HepG2 (cell line): ENCODE measurements around the gene CASZ1.

Experiments
- CEBPB ChIP-seq: IDR thresholded peaks from 2 replicates; pipeline ENCODE4 v1.6.1; 2011; ENCODE audit warnings: low read depth, low read length, improper control_type of control experiment, borderline replicate concordance
- DNMT3B ChIP-seq: conservative IDR thresholded peaks from 2 replicates; pipeline ENCODE4 v1.6.1; 2016; ENCODE audit warnings: missing biosample characterization, control low read depth
- ZNF780A ChIP-seq: sonication (generic); formaldehyde crosslinking; IDR thresholded peaks from 2 replicates; pipeline ENCODE4 v1.8.0; 2022; ENCODE audit warnings: mild to moderate bottlenecking, missing genetic modification reagents, moderate library complexity

DNA sequence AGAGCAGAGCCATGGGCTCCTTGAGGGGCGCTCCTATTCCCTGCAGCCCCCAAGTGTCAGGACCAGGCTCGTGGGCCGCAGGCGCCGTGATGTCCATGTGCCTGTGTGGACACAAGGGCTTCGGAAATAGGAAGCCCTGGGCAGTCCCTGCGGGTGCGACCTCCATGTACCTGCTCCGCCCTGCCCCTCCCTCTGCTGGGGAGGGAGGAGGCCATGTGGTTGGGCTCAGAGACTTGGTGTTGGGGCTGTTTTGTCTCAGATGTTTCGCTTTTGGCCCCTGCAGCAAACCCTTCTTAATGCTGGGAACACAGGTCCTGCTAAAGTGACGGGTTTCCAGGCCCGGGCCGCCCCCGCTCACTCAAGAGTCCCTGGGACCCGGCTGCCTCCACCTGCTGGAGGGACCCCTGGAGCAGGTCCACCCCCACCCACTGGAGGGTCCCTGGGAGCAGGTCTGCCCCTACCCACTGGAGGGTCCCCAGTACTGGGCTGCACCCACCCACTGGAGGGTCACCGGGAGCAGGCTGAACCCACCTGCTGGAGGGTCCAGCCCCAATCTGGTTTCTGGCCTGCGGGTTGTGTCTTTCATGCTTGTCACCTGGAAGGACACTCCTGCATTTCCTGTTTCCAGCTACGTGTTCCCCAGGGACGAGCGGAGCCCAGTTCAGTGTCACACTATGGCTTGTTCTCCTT is 165.2 kb downstream of the CASZ1 start:
- TF ChIP-seq DNMT3B (no peak), ZNF780A (CRISPR knock-in tag) (no peak), CEBPB (no peak)
